ENCODE results near the gene KCNC2.

GRCh38 chr12:75062691-75063090 lies 146.9 kb downstream of the KCNC2 start:
- no peak for TF ChIP-seq POLR2AphosphoS5 (IDR thresholded peaks at IDR 0.05)
- TF ChIP-seq CTCF (IDR thresholded peaks at IDR 0.05), result no peak
- no peak for TF ChIP-seq POLR2A (IDR thresholded peaks at IDR 0.05)
